ENCODE results near the gene PAK1. TPM values are rescaled to one million over a fixed set of nuclear protein-coding genes. Genes with fewer than 3 reads are reported as not detected.
A peak's percentile ranks its signal among the peaks of the same experiment; 100 is the strongest.

PAK1 gene
- total RNA-seq, 2 donors from 2014 or later, result 13.1 to 16.7 TPM

DNA sequence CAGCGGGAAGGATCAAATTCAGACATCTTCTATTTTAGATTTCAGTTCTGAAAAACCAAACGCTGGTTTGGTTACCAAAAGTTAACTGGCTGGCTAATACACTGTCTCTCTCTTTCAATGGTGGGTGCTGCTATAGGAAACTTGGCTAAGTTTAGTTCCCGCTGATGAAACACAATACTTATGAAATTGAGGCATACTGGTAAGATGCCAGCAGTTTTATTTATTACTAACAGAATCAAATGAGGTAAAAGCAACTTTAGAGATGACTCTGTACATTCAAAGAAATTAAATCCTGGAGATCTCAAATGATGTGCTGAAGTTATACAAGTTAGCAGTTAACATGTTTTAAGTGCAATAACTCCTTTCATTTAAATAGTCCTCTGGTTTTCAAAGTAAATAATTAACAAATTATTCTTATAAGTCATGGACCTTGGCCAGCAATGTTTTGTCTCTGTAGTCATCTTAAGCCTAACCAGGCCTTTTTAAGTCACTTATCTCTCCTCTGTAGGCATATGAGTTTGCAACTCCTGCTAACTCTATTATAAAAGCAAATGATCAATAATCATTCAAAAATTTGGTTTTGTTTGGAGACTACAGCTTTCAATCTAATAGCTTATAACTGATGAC, 54.8 kb downstream of the PAK1 start:
- Mint-ChIP-seq H3K4me1 (peaks cover 8% of the 10 kb centered on the region), H3K27me3 (peaks cover 16% of the 10 kb centered on the region), H3K36me3 (ENCODE audit: low read depth) (peaks cover 3% of the 10 kb centered on the region), H3K27ac (no peak overlapping the region), H3K4me3 (no peak overlapping the region)
- ATAC-seq (no peak), DNase-seq (no peak)
- H3K9me3 ChIP-seq (ENCODE audit: control insufficient read depth, low read length, poor library complexity, severe bottlenecking), result no peaks in the 10 kb centered on the region

DNA sequence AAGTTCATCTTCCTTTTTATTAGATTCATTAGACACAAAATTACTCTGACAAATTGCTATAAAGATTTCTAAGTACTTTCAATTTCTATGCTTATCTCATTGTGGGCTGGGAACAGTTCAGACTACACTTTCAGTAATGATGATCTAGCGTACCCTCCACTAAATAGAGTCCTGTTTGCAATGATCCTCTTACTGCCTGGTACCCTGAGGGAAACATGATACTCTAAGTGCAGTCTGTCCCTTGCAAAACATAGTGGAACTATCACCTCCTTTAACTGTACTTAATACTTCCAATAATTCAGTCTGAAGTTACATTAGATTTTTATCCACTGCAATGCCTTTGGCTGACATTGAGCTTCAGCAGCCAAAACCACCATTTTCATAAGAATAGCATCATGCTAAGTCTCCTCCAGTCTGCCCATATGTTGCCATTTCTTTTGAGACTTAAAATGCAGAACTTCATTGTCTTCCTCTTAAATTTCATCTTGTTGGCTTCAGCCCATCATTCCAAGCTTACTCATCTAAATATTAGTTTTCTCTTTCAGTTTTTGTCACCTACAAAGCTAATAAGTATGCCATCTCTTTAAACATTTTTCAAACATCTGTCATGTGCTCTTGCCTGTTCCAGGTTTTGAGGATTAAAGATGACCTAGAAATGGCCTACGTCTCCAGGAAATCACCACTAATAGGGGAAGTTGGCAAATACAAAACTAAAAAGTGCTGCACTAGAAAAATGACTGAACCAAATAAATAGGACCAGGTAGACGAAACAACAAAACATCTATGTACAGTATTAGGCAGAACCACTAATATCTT, 55.5 kb downstream of the PAK1 start:
- Mint-ChIP-seq H3K4me1 (peaks cover 8% of the 10 kb centered on the region), H3K4me3 (no peak overlapping the region), H3K27me3 (peaks cover 16% of the 10 kb centered on the region), H3K27ac (no peak overlapping the region), H3K36me3 (ENCODE audit: low read depth) (peaks cover 3% of the 10 kb centered on the region)
- no peaks in the 10 kb centered on the region for H3K9me3 ChIP-seq (ENCODE audit: control insufficient read depth, low read length, poor library complexity, severe bottlenecking)
- ATAC-seq (no peak), DNase-seq (no peak)

DNA sequence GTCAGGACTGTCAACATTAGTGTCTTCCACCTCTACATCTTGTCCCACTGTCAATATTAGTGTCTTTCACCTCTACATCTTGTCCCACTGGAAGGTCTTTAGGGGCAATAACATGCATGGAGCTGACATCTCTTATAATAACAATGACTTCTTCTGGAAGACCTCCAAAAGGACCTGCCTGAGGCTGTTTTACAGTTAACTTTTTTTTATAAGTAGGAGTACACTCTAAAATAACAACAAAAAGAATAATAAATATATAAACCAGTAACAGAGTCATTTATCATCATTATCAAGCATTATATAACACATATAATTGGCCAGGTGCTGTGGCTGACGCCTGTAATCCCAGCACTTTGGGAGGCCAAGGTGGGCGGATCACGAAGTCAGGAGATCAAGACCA, 57.5 kb downstream of the PAK1 start:
- Mint-ChIP-seq H3K27me3 (peaks cover 14% of the 10 kb centered on the region), H3K36me3 (ENCODE audit: low read depth) (peaks cover 3% of the 10 kb centered on the region), H3K4me1 (peaks cover 20% of the 10 kb centered on the region), H3K27ac (no peak overlapping the region), H3K4me3 (no peak overlapping the region)
- no peaks in the 10 kb centered on the region for H3K9me3 ChIP-seq (ENCODE audit: control insufficient read depth, low read length, poor library complexity, severe bottlenecking)
- ATAC-seq, result no peak
- no peak for DNase-seq

DNA sequence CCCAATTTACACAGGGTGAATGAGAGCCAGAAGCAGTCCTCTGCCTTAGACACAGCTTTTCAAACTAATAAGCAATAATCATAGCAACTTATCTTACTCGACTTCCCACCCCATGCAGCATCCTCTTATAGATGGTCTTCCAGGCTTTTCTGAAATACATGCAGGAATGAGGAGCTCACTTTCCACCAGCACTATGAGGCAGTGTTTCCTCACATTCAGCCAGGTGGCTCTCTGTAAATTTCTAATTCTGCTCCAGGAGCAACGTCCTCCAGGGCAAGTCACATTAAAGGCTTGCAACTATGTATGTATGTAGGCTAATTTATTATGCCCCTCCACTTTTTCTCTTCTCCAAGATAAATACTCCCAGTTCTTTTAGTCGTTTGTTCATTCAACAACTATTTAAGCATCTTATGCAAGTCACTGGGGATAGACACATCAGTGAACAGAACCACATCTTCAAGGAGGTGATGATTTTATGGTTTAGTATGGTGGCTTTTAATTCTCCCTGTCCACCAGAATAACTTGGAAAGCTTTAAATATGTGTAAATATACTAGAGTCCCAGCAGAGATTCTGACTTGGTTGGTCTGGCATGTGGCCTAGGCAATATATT, 59.9 kb downstream of the PAK1 start:
- H3K36me3 Mint-ChIP-seq (ENCODE audit: low read depth), result no peaks in the 10 kb centered on the region
- peaks cover 40% of the 10 kb centered on the region for H3K4me1 Mint-ChIP-seq
- no peaks in the 10 kb centered on the region for H3K9me3 ChIP-seq (ENCODE audit: control insufficient read depth, low read length, poor library complexity, severe bottlenecking)
- no peak overlapping the region for H3K4me3 Mint-ChIP-seq
- DNase-seq (no peak), ATAC-seq (no peak)
- H3K27ac Mint-ChIP-seq, result peak overlapping the region; percentile 32
- no peaks in the 10 kb centered on the region for H3K27me3 Mint-ChIP-seq

DNA sequence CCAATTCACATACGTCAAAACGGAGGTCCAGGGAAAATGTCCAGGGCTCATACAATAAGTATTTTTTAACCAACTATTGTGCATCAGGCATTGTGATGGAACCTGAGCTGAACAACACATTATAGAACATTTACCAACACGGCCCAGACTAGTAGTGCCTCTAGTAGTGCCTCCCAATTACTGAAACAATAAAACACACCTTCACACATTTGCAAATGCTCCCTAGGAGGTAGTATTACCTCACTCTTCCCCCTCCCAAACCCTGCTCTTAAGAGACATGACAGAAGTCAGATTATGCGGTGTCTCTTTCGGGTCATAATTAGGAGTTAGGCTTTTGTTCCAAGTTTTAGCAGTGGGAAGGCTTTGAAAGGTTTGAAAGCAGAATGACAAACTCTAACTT, 61.1 kb downstream of the PAK1 start:
- ATAC-seq (no peak), DNase-seq (no peak)
- Mint-ChIP-seq H3K4me1 (peaks cover 38% of the 10 kb centered on the region), H3K36me3 (ENCODE audit: low read depth) (no peaks in the 10 kb centered on the region), H3K27me3 (no peaks in the 10 kb centered on the region), H3K27ac (peak overlapping the region; percentile 92), H3K4me3 (peak overlapping the region; percentile 72)
- H3K9me3 ChIP-seq (ENCODE audit: control insufficient read depth, low read length, poor library complexity, severe bottlenecking), result no peaks in the 10 kb centered on the region

DNA sequence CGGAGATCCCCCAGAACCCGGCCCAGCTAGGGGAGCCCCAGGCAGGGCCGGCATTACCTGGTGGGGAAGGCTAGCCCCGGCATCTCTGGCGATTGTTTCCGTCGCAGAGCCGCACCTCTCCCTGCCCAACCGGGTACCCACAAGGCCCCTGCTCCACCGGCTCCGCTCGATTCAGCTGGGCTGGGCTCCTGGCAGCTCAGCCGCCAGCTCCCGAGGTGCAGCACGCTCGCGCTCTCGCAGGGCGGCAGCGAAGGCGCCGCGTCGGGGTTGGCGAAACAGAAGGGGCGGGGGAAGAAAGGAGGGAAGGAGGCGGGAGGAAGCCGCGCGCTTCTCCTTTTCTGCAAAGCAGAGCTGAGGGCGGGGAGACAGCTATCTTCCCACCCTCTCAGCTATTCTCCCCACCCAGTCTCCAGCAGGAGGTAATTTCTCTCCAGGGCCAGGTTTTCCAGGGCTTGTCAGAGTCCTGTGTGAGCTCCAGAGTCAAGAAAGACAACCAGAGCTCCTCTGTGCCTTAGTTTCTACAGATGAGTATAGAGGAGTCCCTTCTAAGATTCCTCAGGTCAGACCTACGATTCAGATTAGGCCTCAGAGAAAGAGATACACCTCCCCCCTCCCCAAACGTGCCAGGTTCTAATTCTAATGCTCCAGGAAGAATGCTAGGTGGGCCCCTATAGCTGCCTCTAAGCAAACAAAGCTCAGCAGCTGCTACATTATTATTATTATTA, 62.0 kb downstream of the PAK1 start:
- ATAC-seq (peak; percentile 97), DNase-seq (peak; percentile 59 to 60 (median 59))
- H3K9me3 ChIP-seq (ENCODE audit: control insufficient read depth, low read length, poor library complexity, severe bottlenecking), result no peaks in the 10 kb centered on the region
- Mint-ChIP-seq H3K36me3 (ENCODE audit: low read depth) (no peaks in the 10 kb centered on the region), H3K27ac (peak overlapping the region; percentile 92), H3K4me1 (peaks cover 42% of the 10 kb centered on the region), H3K4me3 (peak overlapping the region; percentile 96), H3K27me3 (no peaks in the 10 kb centered on the region)

DNA sequence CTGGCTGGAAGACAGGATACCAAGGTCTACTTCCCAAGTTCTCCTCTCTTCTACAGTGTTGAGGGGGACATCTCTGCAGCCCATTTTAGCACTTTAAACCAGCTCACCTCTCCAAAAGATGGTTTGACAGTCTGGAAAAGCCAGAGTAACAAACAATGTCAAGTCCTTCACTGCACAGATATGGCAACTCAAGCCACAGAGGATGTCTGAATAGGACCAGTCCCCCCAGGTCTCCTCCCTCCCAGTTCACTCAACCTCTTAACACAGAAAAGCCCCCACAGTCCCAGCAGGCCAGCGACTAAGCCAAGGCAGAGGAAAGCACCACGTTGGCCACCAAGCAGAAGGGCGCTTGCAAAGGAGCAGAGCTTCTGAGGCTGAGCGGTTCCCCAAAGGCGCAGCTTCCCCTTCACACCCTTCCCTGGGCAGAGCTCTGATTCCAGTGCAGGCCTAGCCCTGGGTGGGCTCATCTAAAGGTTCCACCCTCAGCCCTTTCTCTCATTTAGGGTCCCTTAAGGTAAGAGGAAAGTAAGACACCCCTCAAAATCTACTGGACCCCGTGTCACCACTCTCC, 62.7 kb downstream of the PAK1 start:
- peak overlapping the region; percentile 92 for H3K27ac Mint-ChIP-seq

DNA sequence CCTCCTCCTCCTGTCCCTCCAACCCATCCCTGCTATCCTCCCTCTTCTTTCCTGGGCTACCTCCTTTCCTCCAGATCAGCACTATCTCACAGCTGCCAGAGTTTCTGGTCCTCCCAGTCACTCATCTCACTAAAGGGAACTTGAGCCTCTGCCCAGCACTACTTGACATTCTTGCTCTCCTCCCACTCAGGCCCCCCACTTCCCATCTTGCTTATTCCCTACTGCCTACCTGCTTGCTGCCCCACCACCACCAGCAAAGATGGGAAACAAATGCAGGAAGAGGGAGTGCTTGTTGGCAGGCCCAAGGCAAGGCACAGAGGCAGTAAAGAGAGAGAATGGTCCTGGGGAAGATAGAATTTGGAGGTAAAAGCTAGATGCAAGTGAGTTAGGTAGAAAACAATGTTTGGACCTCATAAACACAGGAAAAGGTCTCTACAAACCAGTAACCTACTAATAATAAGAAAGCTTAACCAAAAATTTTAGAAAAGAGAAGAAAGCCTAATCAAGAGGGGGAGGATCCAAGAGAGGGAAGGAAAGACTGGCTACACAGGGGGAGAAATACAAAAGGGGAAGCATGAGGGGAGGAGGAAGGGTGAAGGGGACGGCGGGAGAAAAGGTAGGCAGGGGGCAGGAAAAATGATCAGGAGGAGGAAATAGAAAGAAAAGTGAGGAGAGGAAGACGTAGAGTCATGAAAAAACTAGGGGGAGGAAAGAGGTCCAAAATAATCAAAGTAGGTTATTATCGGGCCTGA, 63.6 kb downstream of the PAK1 start:
- H3K27ac Mint-ChIP-seq, result peak overlapping the region; percentile 92
- ATAC-seq (no peak), DNase-seq (no peak)
- H3K27me3 Mint-ChIP-seq, result no peaks in the 10 kb centered on the region
- H3K4me1 Mint-ChIP-seq, result peaks cover 45% of the 10 kb centered on the region
- H3K4me3 Mint-ChIP-seq, result peak overlapping the region; percentile 96
- no peaks in the 10 kb centered on the region for H3K36me3 Mint-ChIP-seq (ENCODE audit: low read depth)
- no peaks in the 10 kb centered on the region for H3K9me3 ChIP-seq (ENCODE audit: control insufficient read depth, low read length, poor library complexity, severe bottlenecking)

More for the DNA sequence above, 62.7 kb downstream of the PAK1 start:
- H3K36me3 Mint-ChIP-seq (ENCODE audit: low read depth), result no peaks in the 10 kb centered on the region
- H3K4me1 Mint-ChIP-seq, result peaks cover 45% of the 10 kb centered on the region
- no peaks in the 10 kb centered on the region for H3K27me3 Mint-ChIP-seq
- no peaks in the 10 kb centered on the region for H3K9me3 ChIP-seq (ENCODE audit: control insufficient read depth, low read length, poor library complexity, severe bottlenecking)
- H3K4me3 Mint-ChIP-seq, result peak overlapping the region; percentile 96
- ATAC-seq (peak; percentile 61), DNase-seq (peak in 1 of 3 donors; percentile 4)

DNA sequence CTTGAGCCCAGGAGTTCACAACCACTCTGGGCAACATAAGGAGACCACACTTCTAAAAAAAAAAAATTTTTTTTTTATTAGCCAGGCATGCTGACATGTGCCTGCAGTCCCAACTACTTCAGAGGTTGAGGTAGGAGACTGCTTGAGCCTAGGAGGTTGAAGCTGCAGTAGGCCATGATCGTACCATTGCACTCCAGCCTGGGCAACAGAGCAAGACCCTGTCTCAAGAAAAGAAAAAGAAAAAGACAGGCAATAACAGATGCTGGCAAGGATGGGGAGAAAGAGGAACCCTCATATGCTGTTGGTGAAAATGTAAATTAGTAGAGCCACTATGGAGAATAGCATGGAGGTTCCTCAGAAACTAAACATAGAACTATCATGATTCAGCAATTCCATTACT, 64.8 kb downstream of the PAK1 start:
- H3K9me3 ChIP-seq (ENCODE audit: control insufficient read depth, low read length, poor library complexity, severe bottlenecking), result no peaks in the 10 kb centered on the region
- no peaks in the 10 kb centered on the region for H3K27me3 Mint-ChIP-seq
- ATAC-seq (no peak), DNase-seq (no peak)
- H3K4me3 Mint-ChIP-seq, result no peak overlapping the region
- no peaks in the 10 kb centered on the region for H3K36me3 Mint-ChIP-seq (ENCODE audit: low read depth)
- no peak overlapping the region for H3K27ac Mint-ChIP-seq
- H3K4me1 Mint-ChIP-seq, result peaks cover 45% of the 10 kb centered on the region

DNA sequence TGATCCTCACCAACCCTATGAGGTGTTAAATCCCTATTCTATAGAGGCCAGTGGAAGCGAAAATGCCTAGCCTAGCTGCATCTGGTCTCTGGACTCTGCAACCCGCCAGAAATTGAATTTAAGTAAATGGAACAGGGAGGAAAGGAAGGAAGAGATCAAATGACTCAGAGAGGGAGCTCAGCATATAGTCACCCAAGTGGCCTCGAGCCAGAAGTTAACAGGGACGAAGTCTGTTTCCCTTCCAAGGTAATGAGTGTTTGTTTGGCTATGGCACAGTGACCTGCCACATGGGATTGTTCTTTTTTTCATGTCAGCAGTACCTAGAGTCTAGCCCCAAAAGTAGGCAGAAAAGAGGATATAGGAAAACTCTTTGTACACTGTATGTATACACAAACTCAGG, 66.3 kb downstream of the PAK1 start:
- DNase-seq (no peak), ATAC-seq (no peak)
- H3K9me3 ChIP-seq (ENCODE audit: control insufficient read depth, low read length, poor library complexity, severe bottlenecking), result no peaks in the 10 kb centered on the region
- peaks cover 2% of the 10 kb centered on the region for H3K36me3 Mint-ChIP-seq (ENCODE audit: low read depth)
- no peak overlapping the region for H3K27ac Mint-ChIP-seq
- H3K4me3 Mint-ChIP-seq, result no peak overlapping the region
- H3K27me3 Mint-ChIP-seq, result no peaks in the 10 kb centered on the region
- peaks cover 41% of the 10 kb centered on the region for H3K4me1 Mint-ChIP-seq

DNA sequence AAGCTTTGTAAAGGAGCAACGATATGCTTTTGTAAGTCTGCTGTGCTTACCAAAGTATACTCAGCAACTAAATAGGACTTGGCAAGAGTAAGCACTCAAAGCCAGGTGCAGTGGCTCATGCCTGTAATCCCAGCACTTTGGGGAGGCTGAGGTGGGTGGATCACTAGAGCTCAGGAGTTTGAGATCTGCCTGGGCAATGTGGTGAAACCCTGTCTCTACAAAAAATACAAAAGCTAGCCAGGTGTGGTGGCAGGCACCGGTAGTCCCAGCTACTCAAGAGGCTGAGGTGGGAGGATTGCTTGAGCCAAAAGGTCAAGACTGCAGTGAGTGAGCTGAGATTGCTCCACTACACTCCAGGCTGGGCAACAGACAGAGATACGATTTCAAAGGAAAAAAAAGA, 67.5 kb downstream of the PAK1 start:
- H3K4me1 Mint-ChIP-seq, result peaks cover 37% of the 10 kb centered on the region
- peaks cover 4% of the 10 kb centered on the region for H3K36me3 Mint-ChIP-seq (ENCODE audit: low read depth)
- H3K27ac Mint-ChIP-seq, result no peak overlapping the region
- ATAC-seq (no peak), DNase-seq (no peak)
- H3K27me3 Mint-ChIP-seq, result no peaks in the 10 kb centered on the region
- H3K4me3 Mint-ChIP-seq, result no peak overlapping the region
- H3K9me3 ChIP-seq (ENCODE audit: control insufficient read depth, low read length, poor library complexity, severe bottlenecking), result no peaks in the 10 kb centered on the region

DNA sequence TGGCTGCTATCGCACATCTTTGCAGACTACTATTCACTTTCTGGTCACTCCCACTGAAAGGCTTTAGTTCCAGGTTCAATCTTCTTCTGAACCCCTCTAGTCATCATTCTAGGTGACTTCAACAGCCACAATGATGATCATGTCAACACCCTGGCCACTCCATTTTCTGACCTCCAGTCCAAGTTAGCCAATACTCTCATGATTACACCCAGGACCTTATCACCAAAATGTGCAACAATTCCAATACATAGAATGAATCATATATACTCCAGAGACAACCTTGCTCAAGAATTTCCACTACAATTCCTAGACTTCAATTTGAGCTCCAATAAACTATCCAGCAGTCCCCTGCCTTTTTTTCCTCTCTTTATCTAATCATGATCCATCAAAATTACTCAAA, 70.7 kb downstream of the PAK1 start:
- no peak for ATAC-seq
- Mint-ChIP-seq H3K27me3 (no peaks in the 10 kb centered on the region), H3K4me3 (no peak overlapping the region), H3K27ac (no peak overlapping the region), H3K4me1 (peaks cover 16% of the 10 kb centered on the region), H3K36me3 (ENCODE audit: low read depth) (peaks cover 4% of the 10 kb centered on the region)
- DNase-seq, result no peak
- H3K9me3 ChIP-seq (ENCODE audit: control insufficient read depth, low read length, poor library complexity, severe bottlenecking), result no peaks in the 10 kb centered on the region

All from T-helper 17 cell (primary cell).